OCI-M2 (cell line): ENCODE results near the gene MARCHF4.
"Not testable (repeated sequence)": the region's sequence is repeated elsewhere in the genome, so short reads cannot be mapped to it uniquely, and the experiment has no call there.

Source experiments
- DNase-seq: peaks from one replicate; lab custom pipeline; 2025; ENCODE audit not compliant: unreplicated experiment; lab: John Stamatoyannopoulos, UW

The MARCHF4 gene

GRCh38 chr2:216392945-216393840 lies 20.9 kb upstream of the MARCHF4 start:
- no peak for DNase-seq

- DNase-seq = no peak
Measured at GRCh38 chr2:216392018-216392562, 19.8 kb upstream of the MARCHF4 start.

- DNase-seq = no peak
Measured at GRCh38 chr2:216391401-216391800, 19.1 kb upstream of the MARCHF4 start.

GRCh38 chr2:216389570-216389969 lies 17.3 kb upstream of the MARCHF4 start:
- DNase-seq = no peak

GRCh38 chr2:216388046-216388884 lies 16.0 kb upstream of the MARCHF4 start:
- DNase-seq = no peak

- DNase-seq = no peak
Measured at GRCh38 chr2:216387262-216387661, 15.0 kb upstream of the MARCHF4 start.

- DNase-seq = no peak
Measured at GRCh38 chr2:216385478-216385877, 13.2 kb upstream of the MARCHF4 start.

- not testable (repeated sequence) for DNase-seq
Measured at GRCh38 chr2:216384409-216384808, 12.1 kb upstream of the MARCHF4 start.

- no peak for DNase-seq
Measured at GRCh38 chr2:216379977-216380376, 7.7 kb upstream of the MARCHF4 start.

- DNase-seq = no peak
Measured at GRCh38 chr2:216375286-216375685, 3.0 kb upstream of the MARCHF4 start.

GRCh38 chr2:216373896-216374295 lies 1.6 kb upstream of the MARCHF4 start:
- no peak for DNase-seq

GRCh38 chr2:216372761-216373291 lies 543 bp upstream of the MARCHF4 start:
- no peak for DNase-seq

GRCh38 chr2:216370961-216371712 lies 1.1 kb downstream of the MARCHF4 start:
- no peak for DNase-seq

- no peak for DNase-seq
Measured at GRCh38 chr2:216369821-216370220, 2.5 kb downstream of the MARCHF4 start.

- no peak for DNase-seq
Measured at GRCh38 chr2:216366777-216367471, 5.4 kb downstream of the MARCHF4 start.

GRCh38 chr2:216365518-216365917 lies 6.8 kb downstream of the MARCHF4 start:
- no peak for DNase-seq

- no peak for DNase-seq
Measured at GRCh38 chr2:216363221-216363620, 9.1 kb downstream of the MARCHF4 start.

GRCh38 chr2:216362730-216363129 lies 9.6 kb downstream of the MARCHF4 start:
- DNase-seq = no peak

GRCh38 chr2:216355711-216356110 lies 16.6 kb downstream of the MARCHF4 start:
- no peak for DNase-seq

GRCh38 chr2:216354306-216354705 lies 18.0 kb downstream of the MARCHF4 start:
- DNase-seq = no peak
